ENCODE results near the gene CCNG2.
A peak's percentile ranks its signal among the peaks of the same experiment; 100 is the strongest.

The CCNG2 gene

DNA sequence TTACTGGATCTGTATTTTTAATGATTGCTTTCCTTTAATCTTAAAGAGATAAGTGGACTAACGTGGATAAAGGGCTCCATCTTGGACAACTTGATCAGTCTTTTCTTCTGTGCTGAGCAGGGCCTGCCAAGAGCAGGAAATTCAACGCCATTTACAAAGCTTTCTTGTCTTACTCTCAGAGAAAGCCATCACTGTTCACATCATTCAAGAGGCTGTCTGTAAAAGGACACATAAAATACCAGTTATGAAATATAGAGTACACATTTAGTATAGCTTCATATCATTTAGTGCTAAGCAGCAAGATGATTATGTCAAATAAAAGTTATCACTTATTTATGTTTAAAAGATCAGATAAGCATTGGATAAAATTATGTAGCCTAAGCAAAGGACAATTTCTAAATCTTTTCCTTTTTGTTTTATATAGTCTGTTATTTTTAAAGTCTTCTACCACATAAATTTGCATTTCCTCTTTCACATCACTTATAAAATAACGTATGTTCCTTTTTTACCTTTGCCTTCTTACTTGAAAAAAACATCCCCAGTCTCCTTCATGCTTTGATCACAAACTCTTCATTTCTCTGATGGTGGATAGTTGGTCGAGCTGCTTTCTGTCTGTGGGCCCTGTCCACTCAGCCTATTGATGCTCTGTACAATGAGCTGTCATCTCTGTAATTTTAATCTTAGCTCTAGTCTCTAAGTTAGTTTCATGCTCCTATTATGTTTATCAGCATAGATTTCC lies 2.1 kb upstream of the CCNG2 start:
- TF ChIP-seq CTCF (IDR thresholded peaks at IDR 0.05; ENCODE audit: insufficient read depth, low read depth, low read length, missing control alignments), result no peak
- H3K4me3 ChIP-seq (ENCODE audit: low read length), result no peak overlapping the region
- DNase-seq (ENCODE audit: low read depth), result no peak

DNA sequence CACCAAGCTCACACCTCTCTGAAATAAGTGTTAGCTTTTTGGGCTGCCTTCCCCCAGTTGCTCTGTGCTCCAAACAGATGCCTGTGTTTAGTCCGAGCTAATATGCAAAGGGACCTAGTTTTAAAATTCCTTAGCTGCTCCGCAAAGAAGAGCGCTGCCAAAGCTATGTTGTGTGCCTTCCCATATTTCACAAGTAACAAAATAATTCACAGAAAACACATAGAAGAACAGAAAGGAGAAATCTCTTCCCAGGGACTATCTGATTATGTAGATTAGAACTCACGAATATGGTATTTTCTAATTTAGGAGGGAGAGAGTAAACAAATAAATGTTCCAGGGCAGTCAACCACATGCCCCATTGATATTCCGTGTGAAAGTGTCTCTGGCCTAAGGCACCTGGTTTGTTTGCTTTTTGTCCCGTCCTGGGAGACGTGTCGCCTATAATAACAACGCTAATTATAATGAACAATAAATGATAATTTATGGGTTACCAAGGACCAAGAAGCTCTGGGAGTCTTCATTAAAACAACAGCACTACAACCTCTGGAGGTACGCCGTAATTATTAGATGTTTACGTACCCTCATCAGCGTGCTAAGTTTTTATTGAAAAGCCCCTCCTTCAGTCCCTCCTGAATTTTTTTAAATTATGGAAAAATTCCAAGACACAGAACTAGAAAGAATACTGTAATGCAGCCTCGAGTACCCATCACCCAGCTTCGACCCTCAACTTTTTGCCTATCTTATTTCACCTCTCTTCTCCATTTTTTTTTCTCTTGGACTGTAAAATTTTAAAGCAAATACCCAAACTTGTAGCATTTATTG lies 1.2 kb upstream of the CCNG2 start:
- peak overlapping the region; percentile 88 for H3K4me3 ChIP-seq (ENCODE audit: low read length)
- no peak for TF ChIP-seq CTCF (IDR thresholded peaks at IDR 0.05; ENCODE audit: insufficient read depth, low read depth, low read length, missing control alignments)

DNA sequence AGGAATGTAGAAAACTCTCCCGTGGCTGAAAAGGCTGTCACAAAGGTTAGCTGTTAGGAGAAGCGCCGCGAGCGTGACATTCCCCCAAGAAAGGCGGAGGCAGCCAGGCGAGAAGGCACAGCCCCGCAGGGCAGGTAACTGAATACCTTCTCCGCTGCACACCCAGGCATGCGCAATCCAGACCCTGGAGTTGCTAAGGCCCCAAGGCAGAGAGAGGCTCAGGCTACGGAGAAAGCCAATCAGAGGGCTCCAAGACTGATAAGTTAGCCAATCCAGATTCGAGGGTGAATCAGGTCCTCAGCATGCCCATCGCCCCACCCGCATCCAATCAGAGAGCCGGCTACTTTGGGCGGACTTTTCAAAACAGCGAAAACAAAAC lies 485 bp upstream of the CCNG2 start:
- H3K4me3 ChIP-seq (ENCODE audit: low read length), result peak overlapping the region; percentile 88
- TF ChIP-seq CTCF (IDR thresholded peaks at IDR 0.05; ENCODE audit: insufficient read depth, low read depth, low read length, missing control alignments), result no peak
- DNase-seq (ENCODE audit: low read depth), result peak; percentile 100

More for the DNA sequence above, 1.2 kb upstream of the CCNG2 start:
- DNase-seq (ENCODE audit: low read depth), result no peak

- DNase-seq (ENCODE audit: low read depth), result peak; percentile 80
- no peak for TF ChIP-seq CTCF (IDR thresholded peaks at IDR 0.05; ENCODE audit: insufficient read depth, low read depth, low read length, missing control alignments)
- H3K4me3 ChIP-seq (ENCODE audit: low read length), result peak overlapping the region; percentile 88
Measured at GRCh38 chr4:77157859-77158486, 966 bp downstream of the CCNG2 start.

DNA sequence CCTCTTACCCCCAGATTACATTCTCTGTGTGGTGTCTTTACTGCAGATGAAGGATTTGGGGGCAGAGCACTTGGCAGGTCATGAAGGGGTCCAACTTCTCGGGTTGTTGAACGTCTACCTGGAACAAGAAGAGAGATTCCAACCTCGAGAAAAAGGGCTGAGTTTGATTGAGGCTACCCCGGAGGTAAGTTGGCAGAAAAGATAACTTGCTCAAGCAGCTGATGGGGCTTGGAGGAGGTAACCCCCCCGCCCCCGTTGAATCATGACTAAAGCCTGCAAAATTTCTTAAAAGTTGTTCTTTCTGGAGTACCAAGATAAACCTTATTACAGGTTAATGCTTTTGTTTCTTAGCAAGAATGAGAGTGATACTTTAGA lies 1.5 kb downstream of the CCNG2 start:
- DNase-seq (ENCODE audit: low read depth), result peak; percentile 29
- H3K4me3 ChIP-seq (ENCODE audit: low read length), result peak overlapping the region; percentile 88
- TF ChIP-seq CTCF (IDR thresholded peaks at IDR 0.05; ENCODE audit: insufficient read depth, low read depth, low read length, missing control alignments), result no peak

DNA sequence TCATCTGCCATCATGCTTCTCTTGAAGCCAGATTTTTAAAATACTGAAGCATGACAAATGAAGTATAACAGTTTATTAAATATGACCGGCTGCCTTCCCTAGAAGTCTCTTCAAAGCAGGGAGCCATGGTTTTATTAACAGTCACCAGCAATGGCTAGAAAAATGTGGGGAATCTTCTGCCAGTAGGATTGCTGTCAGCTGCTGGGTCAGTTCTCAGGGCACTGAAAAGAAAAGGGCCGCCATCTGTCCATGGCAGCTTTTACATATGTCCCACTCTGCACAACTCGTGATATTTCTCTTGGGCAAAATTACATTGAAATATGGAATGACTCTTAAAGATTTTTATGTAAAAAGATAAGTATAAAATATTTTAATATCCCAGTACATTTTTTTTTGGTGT lies 2.8 kb downstream of the CCNG2 start:
- no peak for DNase-seq (ENCODE audit: low read depth)
- peak overlapping the region; percentile 88 for H3K4me3 ChIP-seq (ENCODE audit: low read length)
- no peak for TF ChIP-seq CTCF (IDR thresholded peaks at IDR 0.05; ENCODE audit: insufficient read depth, low read depth, low read length, missing control alignments)
